ENCODE results near the gene TMF1. TPM values are rescaled to one million over a fixed set of nuclear protein-coding genes. Genes with fewer than 3 reads are reported as not detected.

TMF1 gene
- total RNA-seq, 1 donor from 2014 or later = 18.8 TPM

DNA sequence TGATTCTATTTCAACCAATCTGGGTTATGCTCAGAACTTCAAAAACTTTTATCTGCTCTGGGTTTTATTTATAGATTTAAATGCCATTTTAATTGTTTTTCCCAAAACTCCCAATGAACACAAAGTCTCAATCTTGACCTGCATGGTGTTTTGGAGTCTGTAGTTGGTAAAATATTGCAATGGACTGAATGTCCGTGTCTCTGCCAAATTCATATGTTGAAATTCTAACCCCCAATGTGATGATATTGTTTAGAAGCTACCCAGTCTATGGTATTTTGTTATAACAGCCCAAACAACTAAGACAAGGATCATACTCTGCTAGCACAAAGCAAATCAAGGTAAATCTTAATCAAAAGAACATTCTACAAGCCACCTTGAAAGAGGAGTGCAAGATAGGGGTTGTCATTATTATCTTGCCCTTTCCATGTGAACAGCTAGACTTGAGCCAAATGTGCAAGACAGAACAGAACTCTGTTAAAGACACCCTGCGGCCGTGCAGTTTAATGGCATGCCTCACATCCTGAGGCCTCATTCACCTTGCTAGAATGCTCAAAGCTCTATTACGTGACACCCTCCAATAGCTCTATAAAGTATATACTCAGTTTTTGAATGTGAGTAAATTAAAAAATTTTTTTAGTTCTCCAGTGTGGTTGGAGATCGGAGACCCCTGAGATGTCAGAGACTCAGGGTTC is 46.2 kb downstream of the TMF1 start:
- TF ChIP-seq, protein P1, sequence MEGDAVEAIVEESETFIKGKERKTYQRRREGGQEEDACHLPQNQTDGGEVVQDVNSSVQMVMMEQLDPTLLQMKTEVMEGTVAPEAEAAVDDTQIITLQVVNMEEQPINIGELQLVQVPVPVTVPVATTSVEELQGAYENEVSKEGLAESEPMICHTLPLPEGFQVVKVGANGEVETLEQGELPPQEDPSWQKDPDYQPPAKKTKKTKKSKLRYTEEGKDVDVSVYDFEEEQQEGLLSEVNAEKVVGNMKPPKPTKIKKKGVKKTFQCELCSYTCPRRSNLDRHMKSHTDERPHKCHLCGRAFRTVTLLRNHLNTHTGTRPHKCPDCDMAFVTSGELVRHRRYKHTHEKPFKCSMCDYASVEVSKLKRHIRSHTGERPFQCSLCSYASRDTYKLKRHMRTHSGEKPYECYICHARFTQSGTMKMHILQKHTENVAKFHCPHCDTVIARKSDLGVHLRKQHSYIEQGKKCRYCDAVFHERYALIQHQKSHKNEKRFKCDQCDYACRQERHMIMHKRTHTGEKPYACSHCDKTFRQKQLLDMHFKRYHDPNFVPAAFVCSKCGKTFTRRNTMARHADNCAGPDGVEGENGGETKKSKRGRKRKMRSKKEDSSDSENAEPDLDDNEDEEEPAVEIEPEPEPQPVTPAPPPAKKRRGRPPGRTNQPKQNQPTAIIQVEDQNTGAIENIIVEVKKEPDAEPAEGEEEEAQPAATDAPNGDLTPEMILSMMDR (IDR thresholded peaks at IDR 0.05; ENCODE audit: partially characterized antibody, unreplicated experiment) = no peak
- no peak overlapping the region for H3K27ac Mint-ChIP-seq (ENCODE audit: unreplicated experiment)
- no peak overlapping the region for H3K4me3 Mint-ChIP-seq (ENCODE audit: unreplicated experiment)
- H3K4me1 Mint-ChIP-seq (ENCODE audit: low read depth, unreplicated experiment) = peaks cover 11% of the 10 kb centered on the region
- H3K36me3 Mint-ChIP-seq (ENCODE audit: unreplicated experiment) = no peaks in the 10 kb centered on the region
- H3K27me3 Mint-ChIP-seq (ENCODE audit: unreplicated experiment) = peaks cover 1% of the 10 kb centered on the region
- peaks cover 2% of the 10 kb centered on the region for H3K9me3 Mint-ChIP-seq (ENCODE audit: unreplicated experiment)
- no peak for DNase-seq

GRCh38 chr3:69005071-69005790 is 46.9 kb downstream of the TMF1 start:
- H3K27ac Mint-ChIP-seq (ENCODE audit: unreplicated experiment) = no peak overlapping the region
- no peaks in the 10 kb centered on the region for H3K36me3 Mint-ChIP-seq (ENCODE audit: unreplicated experiment)
- TF ChIP-seq, protein P1 (IDR thresholded peaks at IDR 0.05; ENCODE audit: partially characterized antibody, unreplicated experiment) = no peak
- no peaks in the 10 kb centered on the region for H3K9me3 Mint-ChIP-seq (ENCODE audit: unreplicated experiment)
- no peak for DNase-seq
- H3K4me3 Mint-ChIP-seq (ENCODE audit: unreplicated experiment) = no peak overlapping the region
- peaks cover 11% of the 10 kb centered on the region for H3K4me1 Mint-ChIP-seq (ENCODE audit: low read depth, unreplicated experiment)
- H3K27me3 Mint-ChIP-seq (ENCODE audit: unreplicated experiment) = peaks cover 1% of the 10 kb centered on the region

DNA sequence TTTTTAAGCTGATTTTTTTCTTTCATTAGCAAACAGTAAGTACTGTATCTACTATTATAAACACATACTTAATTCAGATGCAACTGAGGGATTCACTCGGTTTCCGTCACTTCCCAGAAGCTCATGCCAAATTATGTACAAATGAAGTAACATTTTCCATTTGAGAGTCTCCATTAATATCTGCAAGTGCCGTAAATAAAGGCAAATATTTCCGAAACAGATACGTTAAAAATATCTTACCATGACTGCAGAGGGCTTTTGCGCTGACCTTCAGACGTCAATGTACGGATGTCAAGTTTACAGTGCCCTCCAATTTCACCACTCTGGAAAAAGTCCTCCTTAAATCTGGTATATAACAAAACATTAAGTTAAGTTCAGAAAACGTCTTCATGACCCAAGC is 48.0 kb downstream of the TMF1 start:
- no peaks in the 10 kb centered on the region for H3K36me3 Mint-ChIP-seq (ENCODE audit: unreplicated experiment)
- H3K4me1 Mint-ChIP-seq (ENCODE audit: low read depth, unreplicated experiment) = peaks cover 9% of the 10 kb centered on the region
- peaks cover 1% of the 10 kb centered on the region for H3K27me3 Mint-ChIP-seq (ENCODE audit: unreplicated experiment)
- DNase-seq = no peak
- H3K27ac Mint-ChIP-seq (ENCODE audit: unreplicated experiment) = no peak overlapping the region
- H3K9me3 Mint-ChIP-seq (ENCODE audit: unreplicated experiment) = no peaks in the 10 kb centered on the region
- H3K4me3 Mint-ChIP-seq (ENCODE audit: unreplicated experiment) = no peak overlapping the region
- TF ChIP-seq, protein P1 (IDR thresholded peaks at IDR 0.05; ENCODE audit: partially characterized antibody, unreplicated experiment) = no peak

GRCh38 chr3:68999605-69000004 is 52.5 kb downstream of the TMF1 start:
- Mint-ChIP-seq H3K9me3 (ENCODE audit: unreplicated experiment) (peaks cover 2% of the 10 kb centered on the region), H3K27me3 (ENCODE audit: unreplicated experiment) (no peaks in the 10 kb centered on the region), H3K4me1 (ENCODE audit: low read depth, unreplicated experiment) (no peaks in the 10 kb centered on the region), H3K36me3 (ENCODE audit: unreplicated experiment) (no peaks in the 10 kb centered on the region), H3K4me3 (ENCODE audit: unreplicated experiment) (no peak overlapping the region), H3K27ac (ENCODE audit: unreplicated experiment) (no peak overlapping the region)
- TF ChIP-seq, protein P1 (IDR thresholded peaks at IDR 0.05; ENCODE audit: partially characterized antibody, unreplicated experiment) = no peak
- DNase-seq = no peak

GRCh38 chr3:68999158-68999557 is 53.0 kb downstream of the TMF1 start:
- no peak overlapping the region for H3K4me3 Mint-ChIP-seq (ENCODE audit: unreplicated experiment)
- TF ChIP-seq, protein P1 (IDR thresholded peaks at IDR 0.05; ENCODE audit: partially characterized antibody, unreplicated experiment) = no peak
- no peaks in the 10 kb centered on the region for H3K36me3 Mint-ChIP-seq (ENCODE audit: unreplicated experiment)
- H3K9me3 Mint-ChIP-seq (ENCODE audit: unreplicated experiment) = peaks cover 2% of the 10 kb centered on the region
- no peaks in the 10 kb centered on the region for H3K4me1 Mint-ChIP-seq (ENCODE audit: low read depth, unreplicated experiment)
- H3K27ac Mint-ChIP-seq (ENCODE audit: unreplicated experiment) = no peak overlapping the region
- no peak for DNase-seq
- H3K27me3 Mint-ChIP-seq (ENCODE audit: unreplicated experiment) = no peaks in the 10 kb centered on the region
